Stimulated activated CD8-positive, alpha-beta memory T cell treated with anti-CD3 and anti-CD28 coated beads, Interleukin-15, amount 100 ng/mL, for 4 hours (primary cell): ENCODE data around the gene SMOC2.

ENCODE experiments used
- DNase-seq, 2 donors: peaks; one replicate each; pipeline ENCODE4 v3.0.0-alpha.2; 2020; ENCODE audit warnings: low read depth in 2 of 2

Gene SMOC2

GRCh38 chr6:168516944-168517741, 76.2 kb downstream of the SMOC2 start:
- DNase-seq: no peak

DNA sequence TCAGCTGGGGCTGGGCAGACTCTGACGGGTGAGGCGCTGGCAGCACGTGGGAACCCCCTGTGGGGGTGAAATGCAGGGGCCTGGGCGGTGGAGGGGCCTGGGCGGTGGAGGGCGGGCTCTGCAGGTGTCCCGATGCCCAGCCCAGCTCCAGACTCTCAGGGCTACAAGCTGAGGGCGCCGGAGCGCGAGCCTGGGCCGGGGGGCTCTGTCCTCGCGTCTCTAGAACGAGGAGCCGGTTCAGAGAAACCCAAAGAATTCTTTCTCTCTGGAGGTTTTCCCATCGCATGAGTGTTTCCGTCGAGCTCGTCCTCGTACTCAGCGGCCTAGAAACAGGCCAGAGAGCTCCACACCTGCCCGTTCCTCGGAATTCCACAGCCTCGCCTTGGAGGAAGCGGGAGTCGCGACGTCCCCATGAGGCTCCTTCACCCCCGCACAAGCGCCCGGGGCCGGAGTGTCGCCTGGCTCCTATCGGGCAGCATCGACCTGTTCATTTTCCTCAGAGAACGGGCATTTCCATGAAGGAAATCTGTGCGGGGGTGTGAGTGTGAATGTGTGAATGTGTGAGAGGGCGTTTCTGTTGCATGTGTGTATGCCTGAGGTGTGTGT, 76.9 kb downstream of the SMOC2 start:
- DNase-seq: no peak

- DNase-seq: no peak
Observed at GRCh38 chr6:168518348-168518745, 77.4 kb downstream of the SMOC2 start.

GRCh38 chr6:168518867-168519266, 77.9 kb downstream of the SMOC2 start:
- no peak for DNase-seq

DNA sequence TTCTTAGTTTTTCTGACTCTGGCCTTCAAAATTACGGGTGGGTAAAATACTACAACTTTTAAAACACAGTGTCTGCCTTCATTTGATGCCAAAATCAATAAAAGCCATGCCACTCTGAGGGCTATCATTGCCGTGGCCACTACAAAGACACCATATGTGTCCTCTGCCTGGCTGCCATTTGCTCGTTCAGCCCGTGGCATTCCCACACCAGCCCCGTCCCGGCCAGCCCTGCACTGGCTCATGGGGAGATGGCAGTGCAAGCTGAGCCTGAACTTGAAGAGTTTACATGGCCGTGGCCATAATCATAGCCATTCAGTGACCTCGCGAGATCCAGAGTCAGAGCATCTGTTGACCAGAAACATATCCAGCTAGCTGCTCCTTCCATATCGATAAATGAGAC, 79.2 kb downstream of the SMOC2 start:
- no peak for DNase-seq

DNA sequence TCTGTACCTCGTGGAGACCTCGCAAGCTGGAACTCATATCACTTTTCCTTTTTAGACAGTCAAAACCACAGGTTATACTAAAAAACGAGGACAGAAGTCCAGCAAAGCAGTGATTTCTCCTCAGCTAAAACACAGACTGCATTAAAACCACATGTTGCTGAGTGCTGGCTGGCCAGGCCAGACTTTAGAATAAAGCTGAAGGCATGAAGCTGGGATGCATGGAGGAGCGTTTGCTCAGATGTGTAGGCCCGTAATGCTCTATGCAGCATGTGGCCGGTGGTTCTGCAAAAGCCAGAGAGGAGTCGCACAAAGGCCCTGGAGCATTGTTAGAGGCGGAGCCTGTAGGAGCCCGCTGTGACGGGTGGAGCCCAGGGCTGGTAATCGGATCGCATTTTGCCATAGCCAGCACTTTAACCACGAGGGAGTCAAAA, 83.6 kb downstream of the SMOC2 start:
- DNase-seq: no peak

DNA sequence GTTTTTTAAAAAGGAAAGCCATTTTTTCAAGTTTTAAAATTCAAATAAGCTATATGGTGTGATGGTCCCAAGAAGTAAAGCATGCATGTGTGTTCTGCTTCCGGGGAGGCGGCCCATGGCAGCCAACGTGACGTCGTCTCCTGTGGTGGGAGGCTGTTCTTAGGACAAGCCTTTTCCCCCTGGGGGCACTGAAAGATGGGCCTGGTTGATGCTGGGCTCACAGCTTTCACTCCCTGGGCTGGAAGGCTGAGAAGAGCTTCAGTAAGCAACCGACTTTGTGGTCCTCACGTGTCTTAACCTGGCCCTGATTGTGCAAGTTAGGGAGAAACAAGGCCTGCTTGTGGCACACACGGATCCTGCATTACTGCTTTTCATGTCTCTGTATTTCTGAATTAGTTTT, 84.1 kb downstream of the SMOC2 start:
- no peak for DNase-seq

- DNase-seq: no peak
Observed at GRCh38 chr6:168525926-168526630, 85.1 kb downstream of the SMOC2 start.

- DNase-seq: no peak
Observed at GRCh38 chr6:168526841-168527281, 85.9 kb downstream of the SMOC2 start.

GRCh38 chr6:168527451-168528210, 86.6 kb downstream of the SMOC2 start:
- no peak for DNase-seq

- no peak for DNase-seq
Observed at GRCh38 chr6:168528474-168529095, 87.6 kb downstream of the SMOC2 start.

DNA sequence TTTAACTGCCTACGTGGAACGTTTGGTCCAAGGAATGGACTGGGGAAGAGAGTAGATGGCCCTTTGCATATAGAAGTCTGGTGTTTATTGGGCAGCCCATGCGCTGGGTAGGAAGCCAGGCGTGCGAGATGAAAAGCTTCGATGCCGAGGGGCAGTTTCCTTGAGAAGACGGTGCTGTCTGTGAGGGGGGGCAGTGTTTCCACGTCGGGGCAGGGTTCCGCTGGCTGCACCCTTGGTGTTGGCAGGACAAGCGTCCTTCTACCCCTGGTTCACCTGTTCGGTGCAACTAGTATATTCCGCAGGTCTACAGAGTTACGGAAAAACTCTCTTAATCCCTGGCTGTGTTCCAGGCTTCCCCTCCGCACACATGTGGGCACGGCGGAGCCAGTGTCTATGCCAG, 88.2 kb downstream of the SMOC2 start:
- DNase-seq: no peak

DNA sequence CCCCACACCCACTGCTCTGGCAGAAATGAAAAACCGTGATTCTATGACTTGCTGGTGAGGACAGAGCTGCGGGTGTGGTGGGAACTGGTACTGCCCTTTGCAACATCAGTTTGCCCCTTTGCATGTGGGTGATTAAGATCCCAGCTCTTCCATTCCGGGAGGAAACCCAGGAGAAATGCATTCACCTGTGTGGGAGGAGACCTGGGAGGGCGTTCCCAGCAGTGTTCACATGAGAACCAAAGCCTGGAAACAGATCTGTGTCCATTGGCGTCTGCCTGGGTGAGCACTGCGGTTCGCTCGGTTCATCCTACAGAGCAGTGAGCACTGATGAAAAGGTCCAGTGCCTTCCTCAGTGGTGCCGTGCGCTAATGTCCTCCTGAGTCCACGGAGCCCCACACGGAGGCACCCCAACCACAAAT, 89.7 kb downstream of the SMOC2 start:
- DNase-seq: no peak

DNA sequence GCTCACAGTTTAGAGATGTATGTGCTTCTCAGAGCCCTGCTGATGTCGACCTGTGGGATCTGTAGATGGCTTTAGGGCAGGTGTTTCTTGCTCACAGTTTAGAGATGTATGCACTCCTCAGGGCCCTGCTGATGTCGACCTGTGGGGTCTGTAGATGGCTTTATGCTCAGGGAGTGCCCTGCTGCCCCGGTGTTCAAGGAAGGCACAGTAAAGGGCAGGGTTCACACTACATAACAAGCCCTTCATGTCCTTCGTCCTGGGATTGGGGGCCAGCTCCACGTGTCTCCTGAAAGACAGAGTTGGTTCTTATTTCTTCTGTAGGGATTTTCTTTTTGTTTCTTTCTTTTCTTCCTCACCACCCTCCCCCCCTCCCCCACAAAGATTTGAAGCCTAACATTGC, 91.1 kb downstream of the SMOC2 start:
- no peak for DNase-seq

GRCh38 chr6:168533414-168533813, 92.4 kb downstream of the SMOC2 start:
- no peak for DNase-seq

DNA sequence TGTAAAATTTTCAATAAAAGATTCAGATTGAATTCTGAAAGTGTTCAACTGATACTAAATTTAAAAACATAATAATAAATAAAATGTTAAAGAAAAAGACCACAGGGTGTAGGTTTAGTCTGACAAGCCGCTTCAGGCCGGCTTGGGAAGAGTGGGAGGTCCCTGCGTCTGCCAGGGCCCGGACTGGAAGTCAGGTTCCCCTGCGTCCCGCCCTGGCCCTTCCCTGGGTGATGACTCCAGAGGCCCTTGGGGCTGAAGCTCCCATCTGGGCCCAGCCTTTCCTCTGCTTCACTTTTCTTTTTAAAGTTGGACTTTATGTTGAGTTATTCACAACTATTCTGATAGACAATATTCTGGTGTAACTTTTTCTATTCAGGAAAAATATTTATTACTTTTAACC, 93.3 kb downstream of the SMOC2 start:
- no peak for DNase-seq

DNA sequence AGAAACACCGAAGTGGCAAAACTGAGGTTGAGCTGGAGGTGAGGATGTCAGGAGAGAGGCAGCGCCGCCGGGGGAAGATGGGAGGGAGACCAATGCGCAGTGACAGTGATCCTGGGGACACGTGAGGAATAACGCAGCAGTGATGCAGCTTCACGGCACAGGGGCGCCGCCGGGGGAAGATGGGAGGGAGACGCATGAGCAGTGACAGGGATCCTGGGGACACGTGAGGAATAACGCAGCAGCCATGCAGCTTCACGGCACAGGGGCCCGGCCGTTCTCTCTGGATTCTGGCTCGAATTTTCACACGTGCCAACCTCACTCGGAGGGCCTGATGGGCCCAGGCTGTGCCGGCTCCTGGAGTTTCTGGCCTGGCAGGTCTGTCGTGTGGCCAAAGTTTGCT, 94.7 kb downstream of the SMOC2 start:
- no peak for DNase-seq

- no peak for DNase-seq
Observed at GRCh38 chr6:168536196-168536595, 95.2 kb downstream of the SMOC2 start.

- no peak for DNase-seq
Observed at GRCh38 chr6:168536665-168537539, 95.9 kb downstream of the SMOC2 start.

- no peak for DNase-seq
Observed at GRCh38 chr6:168537540-168537884, 96.5 kb downstream of the SMOC2 start.
